ENCODE measurements around the gene RNU6-1. TPM values are rescaled to one million over a fixed set of nuclear protein-coding genes. Genes with fewer than 3 reads are reported as not detected.

RNU6-1 gene
- total RNA-seq, 1 experiment from 2014 or later, result not detected

DNA sequence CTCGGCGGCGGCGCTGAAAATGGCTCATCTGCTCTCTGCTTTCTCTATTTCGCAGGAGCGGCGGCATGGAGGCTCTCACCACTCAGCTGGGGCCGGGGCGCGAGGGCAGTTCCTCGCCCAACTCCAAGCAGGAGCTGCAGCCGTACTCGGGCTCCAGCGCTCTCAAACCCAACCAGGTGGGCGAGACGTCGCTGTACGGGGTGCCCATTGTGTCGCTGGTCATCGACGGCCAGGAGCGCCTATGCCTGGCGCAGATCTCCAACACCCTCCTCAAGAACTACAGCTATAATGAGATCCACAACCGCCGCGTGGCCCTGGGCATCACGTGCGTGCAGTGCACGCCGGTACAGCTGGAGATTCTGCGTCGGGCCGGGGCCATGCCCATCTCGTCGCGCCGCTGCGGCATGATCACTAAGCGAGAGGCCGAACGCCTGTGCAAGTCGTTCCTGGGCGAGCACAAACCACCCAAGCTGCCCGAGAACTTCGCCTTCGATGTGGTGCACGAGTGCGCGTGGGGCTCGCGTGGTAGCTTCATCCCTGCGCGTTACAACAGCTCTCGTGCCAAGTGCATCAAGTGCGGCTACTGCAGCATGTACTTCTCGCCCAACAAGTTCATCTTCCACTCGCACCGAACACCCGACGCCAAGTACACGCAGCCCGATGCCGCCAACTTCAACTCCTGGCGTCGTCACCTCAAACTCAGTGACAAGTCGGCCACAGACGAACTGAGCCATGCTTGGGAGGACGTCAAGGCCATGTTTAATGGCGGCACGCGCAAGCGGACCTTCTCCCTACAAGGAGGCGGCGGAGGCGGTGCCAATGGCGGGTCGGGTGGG, 13.7 kb downstream of the RNU6-1 start:
- Histone ChIP-seq H3K36me3 (no peaks in the 10 kb centered on the region), H3K4me3 (no peak overlapping the region), H3K9me3 (replicated peaks) (peaks cover 26% of the 10 kb centered on the region), H3K4me1 (replicated peaks) (peaks cover 4% of the 10 kb centered on the region; the same call in 1 of the 2 replicates), H3K27ac (no peak overlapping the region), H3K27me3 (replicated peaks) (peaks cover 95% of the 10 kb centered on the region)
- DNase-seq (ENCODE audit: low read depth in 1 of 2, low spot score in 2 of 2), result no peak

DNA sequence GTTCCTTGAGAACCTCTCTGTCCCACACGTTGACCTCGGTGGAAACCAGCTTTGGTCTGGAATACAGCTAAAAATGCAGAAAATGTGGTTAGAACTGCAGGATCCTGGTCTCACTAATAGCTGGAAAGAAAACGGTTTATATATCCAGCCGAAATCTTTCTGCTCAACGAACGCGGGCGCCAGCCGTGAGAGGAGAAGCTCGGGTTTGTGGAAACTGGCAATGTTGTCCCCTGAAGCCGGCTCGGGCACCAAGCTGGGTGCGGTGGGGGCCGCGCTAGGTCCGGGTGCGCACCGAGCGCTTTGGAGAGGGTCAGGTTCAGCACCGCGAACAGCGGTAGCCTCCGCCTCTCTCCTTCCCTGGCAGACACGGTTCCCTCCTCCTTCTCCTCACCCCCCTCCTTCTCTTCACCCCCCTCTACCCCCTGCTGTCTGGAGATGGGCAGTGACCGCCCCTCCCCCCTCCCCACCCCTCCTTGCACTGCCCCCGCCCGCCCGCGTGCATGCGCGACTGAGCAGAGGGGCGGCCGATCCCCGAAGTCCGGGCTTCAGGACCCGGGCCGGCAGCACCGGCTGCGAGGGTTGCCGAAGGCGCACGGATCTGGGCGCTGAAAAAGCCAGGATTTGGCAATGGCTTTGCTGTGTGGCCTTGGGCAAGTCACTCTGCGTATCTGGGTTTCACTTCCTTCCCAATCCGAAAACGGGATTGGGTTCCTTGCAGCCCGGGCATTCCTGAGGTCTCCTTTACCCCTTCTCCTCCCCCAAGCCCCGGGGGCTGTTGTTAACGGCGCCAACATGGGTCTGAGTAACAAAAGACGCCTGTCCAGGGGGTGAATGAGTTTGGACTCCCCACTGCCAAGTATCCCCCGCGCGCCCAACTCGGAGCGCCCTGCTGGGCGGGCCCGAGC, 14.6 kb downstream of the RNU6-1 start, which contains the start of gene SKOR1:
TSS of gene SKOR1 (plus strand) at position 534 of the 905 bp plus-strand sequence. CDS start at position 628, 94 bp downstream.
- Histone ChIP-seq H3K4me1 (replicated peaks) (peaks cover 4% of the 10 kb centered on the region; the same call in 1 of the 2 replicates), H3K27me3 (replicated peaks) (peaks cover 96% of the 10 kb centered on the region), H3K36me3 (no peaks in the 10 kb centered on the region), H3K4me3 (no peak within 1 kb of the TSS), H3K27ac (no peak within 1 kb of the TSS), H3K9me3 (replicated peaks) (peaks cover 30% of the 10 kb centered on the region)
- DNase-seq (ENCODE audit: low read depth in 1 of 2, low spot score in 2 of 2), result no peak

DNA sequence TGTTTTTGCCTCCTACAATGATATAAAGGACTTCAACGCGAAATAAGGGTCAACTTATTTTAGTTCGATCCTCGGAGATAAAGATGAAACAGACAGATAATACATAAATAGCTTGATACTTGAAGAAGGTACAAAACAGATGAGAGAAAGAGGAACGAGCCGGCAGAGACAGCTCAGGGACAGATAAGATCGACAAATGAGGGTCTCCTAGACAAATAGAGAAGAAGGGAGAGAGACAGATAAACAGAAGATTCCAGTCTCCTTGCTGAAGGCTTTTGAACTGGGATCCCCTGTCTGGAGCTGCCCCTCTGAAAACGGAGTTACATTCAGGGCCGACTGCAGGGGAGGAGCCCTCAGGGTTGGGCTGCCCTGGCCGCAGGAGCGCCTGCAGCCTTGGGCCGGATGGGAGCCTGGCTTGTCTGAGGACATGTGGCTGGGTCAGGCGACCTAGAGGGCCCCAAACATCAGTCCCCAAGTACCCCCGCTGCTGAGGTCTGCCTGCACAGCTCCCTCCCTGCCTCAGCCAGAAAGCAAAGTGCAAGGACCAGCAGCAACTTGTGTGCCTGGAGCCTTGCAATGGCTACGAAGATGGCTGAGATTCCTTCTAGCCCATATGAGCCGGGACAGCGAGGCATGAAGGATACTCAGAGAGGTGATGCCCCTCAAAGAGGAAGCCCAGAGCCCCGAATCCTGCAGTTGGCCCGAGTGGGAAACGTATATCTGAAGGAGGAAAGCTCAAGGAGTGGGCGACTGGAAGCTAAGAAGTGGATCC, 15.5 kb downstream of the RNU6-1 start:
- no peak for DNase-seq (ENCODE audit: low read depth in 1 of 2, low spot score in 2 of 2)

DNA sequence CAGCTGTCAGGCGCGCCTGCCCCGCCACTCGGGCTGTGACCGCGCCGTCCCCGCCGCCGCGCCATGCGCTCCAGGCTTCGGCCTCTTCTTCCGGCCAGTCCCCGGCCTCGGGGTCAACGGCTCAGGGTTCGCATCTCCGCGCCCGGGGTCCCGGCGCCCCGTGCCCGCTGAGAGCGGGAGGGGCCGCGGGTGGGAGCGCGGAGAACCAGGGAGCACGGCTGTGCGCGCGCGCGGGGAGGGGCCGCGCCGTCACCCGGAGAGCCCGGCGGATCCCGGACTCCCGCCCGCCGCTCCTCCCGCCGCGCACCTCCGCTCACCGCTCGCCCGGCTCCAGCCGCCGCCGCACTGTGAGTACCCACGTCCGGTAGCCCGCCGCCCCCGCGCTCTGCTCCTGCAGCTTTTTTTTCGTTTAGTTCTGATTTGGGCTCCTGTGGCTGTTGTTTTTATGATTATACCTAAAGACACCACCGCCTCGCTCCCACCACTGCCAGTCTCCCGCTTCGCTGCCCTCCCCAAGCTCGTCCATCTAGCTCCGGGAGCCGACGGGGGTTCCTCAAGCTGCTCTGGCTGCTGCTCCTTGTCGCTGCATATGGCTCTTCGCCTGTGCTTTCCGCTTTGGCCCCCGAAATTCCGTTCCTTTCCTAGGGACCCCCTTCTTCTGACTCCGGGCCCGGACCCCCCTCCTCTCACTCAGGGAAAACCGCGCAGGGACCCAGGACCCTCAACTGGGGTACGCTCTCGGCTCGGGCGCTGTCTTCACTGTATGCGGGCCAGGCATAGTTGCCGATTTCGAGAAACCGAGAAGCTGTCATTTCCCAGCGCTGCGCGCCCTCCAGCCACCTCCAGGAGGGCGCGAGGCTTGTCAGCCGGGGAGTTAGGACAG, 16.3 kb downstream of the RNU6-1 start:
- Histone ChIP-seq H3K27ac (no peak overlapping the region), H3K27me3 (replicated peaks) (peaks cover 93% of the 10 kb centered on the region), H3K36me3 (no peaks in the 10 kb centered on the region), H3K4me3 (no peak overlapping the region), H3K4me1 (replicated peaks) (peaks cover 4% of the 10 kb centered on the region; the same call in 1 of the 2 replicates), H3K9me3 (replicated peaks) (peaks cover 21% of the 10 kb centered on the region)
- no peak for DNase-seq (ENCODE audit: low read depth in 1 of 2, low spot score in 2 of 2)

More for the DNA sequence above, 15.5 kb downstream of the RNU6-1 start:
- Histone ChIP-seq H3K27ac (no peak overlapping the region), H3K9me3 (replicated peaks) (peaks cover 29% of the 10 kb centered on the region), H3K4me3 (no peak overlapping the region), H3K27me3 (replicated peaks) (peaks cover 98% of the 10 kb centered on the region), H3K4me1 (replicated peaks) (peaks cover 4% of the 10 kb centered on the region; the same call in 1 of the 2 replicates), H3K36me3 (no peaks in the 10 kb centered on the region)

DNA sequence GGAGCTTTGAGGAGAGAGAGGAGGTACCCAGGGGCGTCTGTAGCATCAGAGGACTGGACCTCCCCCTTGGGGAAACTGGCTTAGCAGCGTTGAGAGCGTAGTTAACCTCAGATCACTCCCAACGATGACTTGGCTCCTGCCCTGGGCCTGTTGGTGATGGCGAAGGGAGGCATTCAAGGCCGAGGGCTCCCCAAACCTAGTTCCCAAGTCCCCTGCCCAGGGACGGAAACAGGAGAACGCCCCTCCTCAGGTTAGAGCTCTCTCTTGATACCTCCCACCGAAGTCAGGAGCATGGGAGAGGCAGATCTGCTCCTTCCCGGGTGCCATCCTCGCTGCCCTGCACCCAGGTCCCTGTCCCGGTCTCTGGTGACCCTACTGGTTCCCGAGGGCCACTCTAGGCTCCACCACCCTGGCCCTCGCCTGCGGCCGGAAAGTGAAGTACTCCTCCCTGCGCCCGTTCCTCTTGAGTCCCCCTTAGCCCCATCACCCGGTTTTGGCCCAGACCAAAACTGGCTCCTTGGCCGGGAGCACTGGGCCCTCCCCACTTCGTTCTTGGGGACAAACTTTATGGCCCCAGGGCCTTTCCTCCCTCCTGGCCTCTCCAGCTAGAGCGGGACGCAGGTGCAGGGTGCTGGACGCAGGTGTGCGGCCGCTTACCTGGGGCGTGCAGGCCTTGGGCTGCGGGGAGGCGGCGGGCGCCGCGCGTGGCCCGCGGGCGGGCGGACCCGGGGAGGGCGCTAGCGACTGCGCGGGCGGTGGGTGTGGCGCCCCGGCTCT, 17.1 kb downstream of the RNU6-1 start:
- Histone ChIP-seq H3K27ac (no peak overlapping the region), H3K27me3 (replicated peaks) (peaks cover 84% of the 10 kb centered on the region), H3K4me1 (replicated peaks) (peaks cover 4% of the 10 kb centered on the region; the same call in 1 of the 2 replicates), H3K9me3 (replicated peaks) (peaks cover 15% of the 10 kb centered on the region), H3K36me3 (no peaks in the 10 kb centered on the region), H3K4me3 (no peak overlapping the region)
- DNase-seq (ENCODE audit: low read depth in 1 of 2, low spot score in 2 of 2), result no peak

DNA sequence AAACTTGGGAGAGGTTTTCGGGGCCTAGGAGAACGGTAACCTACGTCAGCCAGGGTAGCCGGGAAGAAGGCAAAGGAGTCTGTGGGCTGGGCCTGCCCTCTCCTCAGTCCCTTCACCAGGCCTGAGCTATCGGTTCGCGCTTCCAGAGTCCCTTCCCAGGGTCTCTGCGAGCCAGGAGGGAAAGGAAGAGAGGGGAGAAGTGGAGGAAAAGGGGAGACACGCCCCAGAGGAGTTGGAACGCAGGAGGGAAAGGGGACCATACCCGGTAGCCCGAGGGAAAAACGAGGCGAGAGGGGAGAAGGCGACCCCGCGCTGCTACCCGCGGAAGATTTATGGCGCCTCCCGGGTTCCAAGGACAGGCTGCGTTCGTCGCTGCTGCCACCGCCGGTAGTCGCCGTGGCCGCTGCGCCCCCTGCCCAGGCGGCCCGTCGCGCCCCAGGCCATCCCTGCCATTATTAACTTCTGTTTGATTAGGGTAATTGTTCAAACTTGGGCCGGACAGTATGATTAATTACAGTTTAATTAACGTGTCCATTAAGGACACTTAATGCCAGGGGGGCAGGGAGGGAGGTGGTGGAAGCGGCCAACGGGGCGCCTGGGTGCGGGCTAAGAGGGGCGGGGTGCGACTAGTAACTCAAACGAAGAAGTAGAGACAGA, 17.9 kb downstream of the RNU6-1 start:
- H3K4me1 ChIP-seq (replicated peaks), result peaks cover 4% of the 10 kb centered on the region; the same call in 1 of the 2 replicates
- no peak overlapping the region for H3K27ac ChIP-seq
- no peak for DNase-seq (ENCODE audit: low read depth in 1 of 2, low spot score in 2 of 2)
- H3K36me3 ChIP-seq, result no peaks in the 10 kb centered on the region
- peaks cover 76% of the 10 kb centered on the region for H3K27me3 ChIP-seq (replicated peaks)
- peaks cover 13% of the 10 kb centered on the region; the same call in 1 of the 2 replicates for H3K9me3 ChIP-seq (replicated peaks)
- H3K4me3 ChIP-seq, result no peak overlapping the region

DNA sequence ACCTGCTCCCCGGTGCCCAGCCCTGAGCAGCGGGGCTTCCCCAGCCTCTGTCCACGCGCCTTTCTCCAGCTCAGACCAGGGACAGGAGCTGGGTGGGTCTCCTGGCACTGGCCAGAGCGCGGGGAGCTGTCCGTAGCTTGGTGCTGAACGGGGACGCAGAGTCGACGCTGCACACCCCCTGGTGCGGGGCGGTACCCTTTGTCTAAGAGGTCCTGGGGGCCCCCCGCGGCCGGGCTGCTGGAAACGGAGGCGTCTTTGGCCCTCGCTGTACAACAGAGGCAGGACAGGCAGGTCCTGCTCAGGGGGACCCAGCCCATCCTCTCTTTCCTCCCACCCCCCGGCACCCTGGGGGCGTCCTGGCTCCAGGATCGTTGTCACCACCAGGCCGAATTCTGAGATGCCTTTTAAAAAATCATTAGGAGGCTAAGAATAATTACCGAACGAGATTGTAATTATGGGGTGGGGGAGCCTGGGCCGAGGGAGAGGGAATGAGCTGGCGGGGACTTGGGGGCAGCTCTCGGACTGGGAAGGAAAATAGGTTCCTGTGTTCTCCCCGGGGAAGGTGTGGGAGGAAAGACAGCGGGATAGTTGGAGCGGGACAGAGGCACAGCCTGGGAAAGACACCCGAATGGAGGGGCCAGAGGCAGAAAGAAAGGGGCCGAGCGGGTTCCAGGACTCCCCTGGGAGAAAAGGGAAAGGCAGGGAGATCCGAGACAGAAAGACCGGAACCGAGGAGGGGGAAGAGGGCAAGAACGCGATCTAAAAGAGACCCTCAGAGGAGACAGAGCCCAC, 18.7 kb downstream of the RNU6-1 start:
- Histone ChIP-seq H3K4me1 (replicated peaks) (peaks cover 4% of the 10 kb centered on the region; the same call in 1 of the 2 replicates), H3K27ac (no peak overlapping the region), H3K4me3 (no peak overlapping the region), H3K9me3 (replicated peaks) (peaks cover 10% of the 10 kb centered on the region; the same call in 1 of the 2 replicates), H3K36me3 (no peaks in the 10 kb centered on the region), H3K27me3 (replicated peaks) (peaks cover 73% of the 10 kb centered on the region)
- DNase-seq (ENCODE audit: low read depth in 1 of 2, low spot score in 2 of 2), result peak; percentile 20 to 65

DNA sequence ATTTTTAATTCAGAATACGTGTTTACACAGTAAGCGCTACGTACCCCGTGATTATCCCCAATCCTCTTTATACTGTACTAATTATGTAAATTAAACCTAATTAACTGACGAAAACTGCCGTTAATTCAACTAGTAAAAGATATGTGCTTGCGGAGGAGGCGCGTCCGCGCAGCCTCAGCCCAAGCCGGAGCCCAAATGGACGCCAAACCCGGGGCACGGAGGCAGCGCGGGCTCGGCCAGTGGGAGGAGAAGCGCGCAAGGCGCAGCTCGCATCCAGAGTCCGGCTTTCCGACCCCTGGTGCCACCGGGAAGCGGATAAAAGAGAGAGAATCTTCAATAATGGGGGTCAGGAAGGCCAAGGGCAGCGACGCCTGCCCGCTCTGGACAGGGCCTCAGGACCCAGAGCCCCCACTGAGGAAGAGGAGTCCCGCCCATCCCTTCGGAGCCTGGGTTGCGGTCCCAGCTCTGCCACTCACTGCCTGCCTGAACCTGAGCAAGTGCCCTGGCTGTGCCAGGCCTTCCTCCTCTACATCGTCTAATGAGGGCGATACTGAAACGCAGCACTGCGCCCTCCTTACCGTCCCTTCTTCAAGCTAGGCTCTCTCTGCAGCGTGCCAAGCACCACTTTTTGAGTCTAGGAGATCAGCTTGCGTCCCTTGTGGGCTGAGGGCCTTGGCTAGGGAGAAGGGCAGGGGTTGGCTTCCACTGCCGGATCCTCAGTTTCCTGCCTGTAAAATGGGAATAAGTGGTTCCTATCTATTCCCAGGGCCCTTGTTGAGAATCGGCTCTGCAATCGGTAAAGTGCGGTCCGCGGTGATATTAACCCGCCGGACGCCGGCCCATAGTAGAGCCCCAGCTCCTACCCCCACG, 19.5 kb downstream of the RNU6-1 start:
- Histone ChIP-seq H3K4me3 (no peak overlapping the region), H3K9me3 (replicated peaks) (0 out of 2 replicates have a peak, but pooled peaks cover 3% of the 10 kb centered on the region), H3K4me1 (replicated peaks) (peaks cover under 1% of the 10 kb centered on the region; the same call in 1 of the 2 replicates), H3K36me3 (no peaks in the 10 kb centered on the region), H3K27ac (no peak overlapping the region), H3K27me3 (replicated peaks) (peaks cover 65% of the 10 kb centered on the region)
- no peak for DNase-seq (ENCODE audit: low read depth in 1 of 2, low spot score in 2 of 2)

DNA sequence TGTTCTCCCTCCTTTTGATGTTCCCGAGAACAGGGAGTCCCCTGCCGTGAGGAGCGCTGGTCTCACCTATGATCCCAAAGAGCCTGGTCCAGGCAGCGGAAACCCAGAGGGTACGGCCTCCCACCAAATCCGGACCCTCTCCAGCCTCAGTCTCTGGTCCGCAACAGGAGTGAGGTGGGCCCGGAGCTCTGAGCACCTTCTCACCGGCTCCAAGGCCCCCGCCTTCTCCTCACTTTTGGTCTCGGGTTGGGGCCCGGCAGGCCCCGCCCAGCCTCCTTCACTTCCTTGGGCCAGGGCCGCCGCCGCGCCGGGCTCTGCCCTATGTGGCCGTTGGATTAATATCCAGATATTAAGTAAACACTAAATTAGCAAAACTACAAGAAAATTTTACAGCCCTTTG, 20.2 kb downstream of the RNU6-1 start:
- peaks cover 60% of the 10 kb centered on the region for H3K27me3 ChIP-seq (replicated peaks)
- H3K9me3 ChIP-seq (replicated peaks), result 0 out of 2 replicates have a peak, but pooled peaks cover 3% of the 10 kb centered on the region
- DNase-seq (ENCODE audit: low read depth in 1 of 2, low spot score in 2 of 2), result no peak

DNA sequence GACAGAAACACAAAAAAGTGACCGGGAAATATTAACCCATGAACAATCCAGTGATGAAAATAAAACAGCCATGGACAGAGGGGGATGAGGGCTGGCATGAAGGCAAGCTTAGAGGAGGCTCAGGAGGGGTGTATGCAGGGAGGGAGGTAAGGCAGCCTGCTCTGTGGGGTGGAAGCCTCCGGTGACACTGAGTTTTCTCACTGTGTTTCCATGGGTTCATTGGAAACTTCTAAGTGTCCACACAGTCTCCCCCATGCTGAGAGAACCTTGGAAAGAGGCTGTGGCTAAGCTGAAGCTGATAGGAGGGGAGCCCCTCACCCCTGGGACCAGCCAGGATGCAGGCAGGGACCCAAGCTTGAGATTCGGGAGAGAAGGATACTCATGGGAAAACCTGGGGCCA, 21.4 kb downstream of the RNU6-1 start:
- H3K9me3 ChIP-seq (replicated peaks), result 0 out of 2 replicates have a peak, but pooled peaks cover 3% of the 10 kb centered on the region
- no peaks in the 10 kb centered on the region for H3K4me1 ChIP-seq (replicated peaks)
- no peak for DNase-seq (ENCODE audit: low read depth in 1 of 2, low spot score in 2 of 2)
- H3K36me3 ChIP-seq, result no peaks in the 10 kb centered on the region
- peaks cover 48% of the 10 kb centered on the region for H3K27me3 ChIP-seq (replicated peaks)
- H3K27ac ChIP-seq, result no peak overlapping the region
- H3K4me3 ChIP-seq, result no peak overlapping the region

More for the DNA sequence above, 20.2 kb downstream of the RNU6-1 start:
- no peaks in the 10 kb centered on the region for H3K4me1 ChIP-seq (replicated peaks)
- H3K27ac ChIP-seq, result no peak overlapping the region
- no peaks in the 10 kb centered on the region for H3K36me3 ChIP-seq
- no peak overlapping the region for H3K4me3 ChIP-seq
